ENCODE results near the gene GALNT18. TPM values are rescaled to one million over a fixed set of nuclear protein-coding genes. Genes with fewer than 3 reads are reported as not detected.

GALNT18 gene
- total RNA-seq, 1 donor from 2014 or later = 5.5 TPM

- H3K27ac Mint-ChIP-seq = no peak overlapping the region
Observed at GRCh38 chr11:11486002-11486401, 135.8 kb downstream of the GALNT18 start.

DNA sequence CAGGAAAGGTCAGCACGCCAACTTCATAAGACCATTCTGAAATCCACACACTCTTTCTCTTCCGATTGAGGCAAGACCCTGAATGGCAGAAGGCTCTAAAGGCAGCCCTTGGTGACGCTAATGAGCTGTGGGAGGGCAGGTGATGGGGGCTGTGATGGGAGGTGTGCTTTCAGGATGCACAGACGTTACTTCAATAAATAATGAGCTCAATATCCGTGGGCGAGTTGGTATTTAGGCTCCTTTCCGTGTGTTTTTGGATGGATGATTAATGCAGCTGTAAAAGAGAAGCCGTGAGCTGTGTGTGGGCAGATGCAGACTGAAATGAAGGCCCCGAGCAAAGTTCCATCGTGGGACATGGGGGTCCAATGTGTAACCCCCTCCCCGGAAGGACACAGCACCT lies 138.2 kb downstream of the GALNT18 start:
- H3K4me1 Mint-ChIP-seq (ENCODE audit: low read depth) = no peaks in the 10 kb centered on the region
- no peaks in the 10 kb centered on the region for H3K36me3 Mint-ChIP-seq (ENCODE audit: low read depth)
- no peaks in the 10 kb centered on the region for H3K9me3 Mint-ChIP-seq
- no peak overlapping the region for H3K4me3 Mint-ChIP-seq (ENCODE audit: low read depth)
- intact Hi-C loops (cut with micrococcal nuclease) = no loop called here
- H3K27ac Mint-ChIP-seq = no peak overlapping the region
- DNase-seq (ENCODE audit: low spot score) = no peak
- no peaks in the 10 kb centered on the region for H3K27me3 Mint-ChIP-seq (ENCODE audit: low read depth)

More at GRCh38 chr11:11486002-11486401, 135.8 kb downstream of the GALNT18 start:
- no peaks in the 10 kb centered on the region for H3K27me3 Mint-ChIP-seq (ENCODE audit: low read depth)
- no peaks in the 10 kb centered on the region for H3K4me1 Mint-ChIP-seq (ENCODE audit: low read depth)
- DNase-seq (ENCODE audit: low spot score) = no peak
- intact Hi-C loops (cut with micrococcal nuclease) = no loop called here
- H3K36me3 Mint-ChIP-seq (ENCODE audit: low read depth) = no peaks in the 10 kb centered on the region
- no peaks in the 10 kb centered on the region for H3K9me3 Mint-ChIP-seq
- H3K4me3 Mint-ChIP-seq (ENCODE audit: low read depth) = no peak overlapping the region

GRCh38 chr11:11482730-11483129 lies 139.1 kb downstream of the GALNT18 start:
- DNase-seq (ENCODE audit: low spot score) = no peak
- intact Hi-C loops (cut with micrococcal nuclease) = no loop called here
- Mint-ChIP-seq H3K9me3 (no peaks in the 10 kb centered on the region), H3K27ac (no peak overlapping the region), H3K4me3 (ENCODE audit: low read depth) (no peak overlapping the region), H3K4me1 (ENCODE audit: low read depth) (no peaks in the 10 kb centered on the region), H3K27me3 (ENCODE audit: low read depth) (no peaks in the 10 kb centered on the region), H3K36me3 (ENCODE audit: low read depth) (no peaks in the 10 kb centered on the region)

DNA sequence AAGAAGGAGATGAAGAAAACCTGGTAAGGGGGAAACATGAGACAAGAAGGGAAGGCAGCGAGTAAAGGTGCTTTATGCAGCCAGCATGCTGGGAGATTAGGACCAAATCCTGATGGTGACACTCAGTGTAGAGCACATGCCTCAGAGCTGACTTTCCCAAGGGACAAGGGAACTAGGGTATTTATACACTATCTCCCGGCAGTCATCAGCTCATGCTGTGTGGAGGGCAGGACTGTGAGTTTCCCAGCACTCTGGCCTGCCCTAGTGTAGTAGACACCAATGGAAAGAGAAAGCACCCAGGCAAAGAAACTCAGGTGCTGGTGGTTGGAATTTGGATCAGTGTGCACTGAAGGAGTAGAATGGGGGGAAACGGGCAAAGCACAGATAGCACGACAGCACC lies 140.4 kb downstream of the GALNT18 start:
- no peak overlapping the region for H3K27ac Mint-ChIP-seq
- no peaks in the 10 kb centered on the region for H3K9me3 Mint-ChIP-seq
- H3K4me3 Mint-ChIP-seq (ENCODE audit: low read depth) = no peak overlapping the region
- H3K36me3 Mint-ChIP-seq (ENCODE audit: low read depth) = no peaks in the 10 kb centered on the region
- no peaks in the 10 kb centered on the region for H3K27me3 Mint-ChIP-seq (ENCODE audit: low read depth)
- intact Hi-C loops (cut with micrococcal nuclease) = no loop called here
- no peaks in the 10 kb centered on the region for H3K4me1 Mint-ChIP-seq (ENCODE audit: low read depth)
- no peak for DNase-seq (ENCODE audit: low spot score)

DNA sequence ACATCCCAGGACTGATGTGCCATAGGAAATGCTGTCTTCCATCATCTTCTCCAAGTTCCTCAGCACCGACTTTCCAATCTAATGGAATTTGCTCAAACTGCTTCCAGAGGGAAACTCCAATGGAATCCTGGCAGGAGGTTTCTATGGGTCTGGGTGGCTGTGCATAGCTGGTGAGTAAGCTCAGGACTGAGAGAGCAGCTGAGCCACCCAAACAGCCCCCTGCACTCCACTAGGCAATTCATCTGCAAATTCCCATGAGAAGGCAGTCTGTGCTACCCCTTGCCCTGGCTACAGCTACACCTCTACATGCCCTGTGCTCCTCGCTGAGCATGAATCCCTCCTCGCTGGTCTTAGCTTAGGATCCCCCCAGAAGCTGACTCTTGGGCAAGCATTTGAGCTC lies 140.8 kb downstream of the GALNT18 start:
- Mint-ChIP-seq H3K27me3 (ENCODE audit: low read depth) (no peaks in the 10 kb centered on the region), H3K27ac (no peak overlapping the region), H3K4me3 (ENCODE audit: low read depth) (no peak overlapping the region), H3K9me3 (no peaks in the 10 kb centered on the region), H3K36me3 (ENCODE audit: low read depth) (no peaks in the 10 kb centered on the region), H3K4me1 (ENCODE audit: low read depth) (no peaks in the 10 kb centered on the region)
- DNase-seq (ENCODE audit: low spot score) = no peak
- intact Hi-C loops (cut with micrococcal nuclease) = no loop called here

GRCh38 chr11:11478687-11479086 lies 143.1 kb downstream of the GALNT18 start:
- no peaks in the 10 kb centered on the region for H3K36me3 Mint-ChIP-seq (ENCODE audit: low read depth)
- H3K27me3 Mint-ChIP-seq (ENCODE audit: low read depth) = no peaks in the 10 kb centered on the region
- H3K27ac Mint-ChIP-seq = no peak overlapping the region
- no peaks in the 10 kb centered on the region for H3K9me3 Mint-ChIP-seq
- no peak for DNase-seq (ENCODE audit: low spot score)
- intact Hi-C loops (cut with micrococcal nuclease) = no loop called here
- no peak overlapping the region for H3K4me3 Mint-ChIP-seq (ENCODE audit: low read depth)
- no peaks in the 10 kb centered on the region for H3K4me1 Mint-ChIP-seq (ENCODE audit: low read depth)

DNA sequence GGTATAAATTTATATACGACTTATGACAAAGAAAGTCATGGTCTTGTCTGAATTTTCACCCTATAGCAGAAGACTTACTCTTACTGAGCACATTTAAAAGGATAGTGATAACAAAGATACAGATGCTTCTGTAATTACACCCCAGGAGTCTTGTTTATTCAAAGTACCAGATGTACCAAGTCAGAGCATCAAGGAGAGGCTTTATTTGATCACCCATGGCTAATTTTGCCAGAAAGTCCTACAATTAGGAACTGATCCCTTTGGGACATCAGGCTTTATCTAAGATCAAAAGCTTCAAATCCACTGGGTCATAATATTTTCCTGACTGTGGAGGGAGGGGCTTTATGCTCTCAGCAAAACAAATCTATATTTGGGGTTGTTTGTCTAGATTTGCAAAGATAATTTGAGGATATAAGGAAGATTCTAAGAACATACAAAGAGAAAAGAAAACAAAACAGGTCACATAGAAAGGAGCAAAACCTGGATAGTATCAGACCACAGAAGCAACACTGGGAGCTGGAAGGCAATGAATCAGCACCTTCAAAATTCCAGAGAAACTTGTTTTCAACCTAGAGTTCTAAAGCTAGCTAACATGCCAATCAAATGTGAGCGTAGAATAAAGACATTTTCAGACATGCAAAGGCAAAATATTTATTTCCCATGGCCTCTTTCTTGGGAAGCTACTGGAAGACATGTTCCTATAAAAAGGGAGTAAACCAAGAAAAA lies 143.9 kb downstream of the GALNT18 start:
- Mint-ChIP-seq H3K27me3 (ENCODE audit: low read depth) (no peaks in the 10 kb centered on the region), H3K36me3 (ENCODE audit: low read depth) (no peaks in the 10 kb centered on the region), H3K27ac (no peak overlapping the region), H3K9me3 (no peaks in the 10 kb centered on the region), H3K4me3 (ENCODE audit: low read depth) (no peak overlapping the region), H3K4me1 (ENCODE audit: low read depth) (no peaks in the 10 kb centered on the region)
- DNase-seq (ENCODE audit: low spot score) = no peak
- intact Hi-C loops (cut with micrococcal nuclease) = no loop called here

DNA sequence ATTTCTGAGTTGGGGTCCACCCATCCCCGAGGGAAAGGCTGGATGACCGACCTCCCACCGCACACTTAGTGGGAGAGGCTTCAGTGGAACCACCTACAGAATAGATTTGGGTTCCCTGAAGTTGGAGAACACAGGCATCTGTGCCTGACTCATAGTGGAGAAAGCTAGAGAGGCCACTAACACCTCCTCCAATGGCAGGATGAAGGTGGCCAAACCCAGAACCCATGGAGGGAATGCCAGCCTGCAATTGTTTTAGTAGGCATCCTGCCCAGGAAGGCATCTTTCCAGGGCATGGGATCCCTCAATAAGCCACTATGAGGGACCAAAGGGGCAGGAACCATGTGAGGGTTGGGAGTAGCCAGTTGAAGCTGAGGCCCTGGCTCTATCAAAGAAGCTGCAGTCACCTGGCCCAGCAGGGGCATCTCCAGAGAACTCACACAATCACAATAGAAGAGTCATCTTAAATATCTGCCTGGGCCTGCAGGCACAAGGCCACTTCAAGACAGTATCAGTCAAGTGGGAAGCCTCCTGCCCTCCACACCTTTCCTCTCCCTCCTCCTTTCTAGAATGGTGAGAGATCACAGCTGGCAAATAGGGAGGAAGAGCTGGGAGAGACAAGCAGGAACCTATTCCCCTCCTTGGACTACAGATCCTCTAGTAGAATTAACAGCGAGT lies 144.7 kb downstream of the GALNT18 start:
- H3K4me3 Mint-ChIP-seq (ENCODE audit: low read depth) = no peak overlapping the region
- H3K27me3 Mint-ChIP-seq (ENCODE audit: low read depth) = no peaks in the 10 kb centered on the region
- H3K36me3 Mint-ChIP-seq (ENCODE audit: low read depth) = no peaks in the 10 kb centered on the region
- H3K27ac Mint-ChIP-seq = no peak overlapping the region
- intact Hi-C loops (cut with micrococcal nuclease) = no loop called here
- H3K4me1 Mint-ChIP-seq (ENCODE audit: low read depth) = no peaks in the 10 kb centered on the region
- DNase-seq (ENCODE audit: low spot score) = no peak
- no peaks in the 10 kb centered on the region for H3K9me3 Mint-ChIP-seq

- H3K4me3 Mint-ChIP-seq (ENCODE audit: low read depth) = no peak overlapping the region
- intact Hi-C loops (cut with micrococcal nuclease) = no loop called here
- no peaks in the 10 kb centered on the region for H3K4me1 Mint-ChIP-seq (ENCODE audit: low read depth)
- no peaks in the 10 kb centered on the region for H3K27me3 Mint-ChIP-seq (ENCODE audit: low read depth)
- H3K9me3 Mint-ChIP-seq = no peaks in the 10 kb centered on the region
- DNase-seq (ENCODE audit: low spot score) = no peak
- no peak overlapping the region for H3K27ac Mint-ChIP-seq
- H3K36me3 Mint-ChIP-seq (ENCODE audit: low read depth) = no peaks in the 10 kb centered on the region
Observed at GRCh38 chr11:11476499-11476898, 145.3 kb downstream of the GALNT18 start.

DNA sequence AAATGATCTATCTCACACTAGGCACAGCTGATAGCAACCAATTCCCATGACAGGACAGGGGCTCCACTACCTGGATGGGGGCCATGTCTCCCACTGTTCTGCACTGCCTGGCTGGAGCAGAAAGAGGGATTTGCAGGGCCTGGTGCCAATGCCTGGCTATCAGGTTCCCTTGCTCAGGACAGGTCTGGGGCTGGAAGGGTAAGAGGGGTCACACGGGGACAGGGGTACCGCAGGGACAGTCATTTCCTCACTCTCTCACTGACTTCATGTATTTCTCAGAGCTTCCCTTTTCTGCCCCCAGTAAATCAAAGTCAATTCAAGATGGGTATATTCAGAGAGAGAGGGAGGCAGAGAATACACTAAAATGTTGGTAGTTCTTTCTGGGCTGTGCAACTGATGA lies 149.7 kb downstream of the GALNT18 start:
- H3K27ac Mint-ChIP-seq = no peak overlapping the region
- no peak overlapping the region for H3K4me3 Mint-ChIP-seq (ENCODE audit: low read depth)
- no peaks in the 10 kb centered on the region for H3K27me3 Mint-ChIP-seq (ENCODE audit: low read depth)
- DNase-seq (ENCODE audit: low spot score) = no peak
- H3K36me3 Mint-ChIP-seq (ENCODE audit: low read depth) = no peaks in the 10 kb centered on the region
- no peaks in the 10 kb centered on the region for H3K4me1 Mint-ChIP-seq (ENCODE audit: low read depth)
- intact Hi-C loops (cut with micrococcal nuclease) = no loop called here
- H3K9me3 Mint-ChIP-seq = no peaks in the 10 kb centered on the region

GRCh38 chr11:11471201-11471600 lies 150.6 kb downstream of the GALNT18 start:
- H3K4me3 Mint-ChIP-seq (ENCODE audit: low read depth) = no peak overlapping the region
- H3K9me3 Mint-ChIP-seq = no peaks in the 10 kb centered on the region
- H3K4me1 Mint-ChIP-seq (ENCODE audit: low read depth) = no peaks in the 10 kb centered on the region
- H3K27ac Mint-ChIP-seq = no peak overlapping the region
- no peak for DNase-seq (ENCODE audit: low spot score)
- intact Hi-C loops (cut with micrococcal nuclease) = no loop called here
- H3K27me3 Mint-ChIP-seq (ENCODE audit: low read depth) = no peaks in the 10 kb centered on the region
- no peaks in the 10 kb centered on the region for H3K36me3 Mint-ChIP-seq (ENCODE audit: low read depth)

GRCh38 chr11:11468954-11469353 lies 152.9 kb downstream of the GALNT18 start:
- Mint-ChIP-seq H3K4me1 (ENCODE audit: low read depth) (no peaks in the 10 kb centered on the region), H3K27me3 (ENCODE audit: low read depth) (no peaks in the 10 kb centered on the region), H3K36me3 (ENCODE audit: low read depth) (no peaks in the 10 kb centered on the region), H3K27ac (no peak overlapping the region), H3K9me3 (no peaks in the 10 kb centered on the region), H3K4me3 (ENCODE audit: low read depth) (no peak overlapping the region)
- intact Hi-C loops (cut with micrococcal nuclease) = no loop called here
- DNase-seq (ENCODE audit: low spot score) = no peak

GRCh38 chr11:11467312-11467711 lies 154.5 kb downstream of the GALNT18 start:
- Mint-ChIP-seq H3K27ac (no peak overlapping the region), H3K4me3 (ENCODE audit: low read depth) (no peak overlapping the region), H3K36me3 (ENCODE audit: low read depth) (no peaks in the 10 kb centered on the region), H3K9me3 (no peaks in the 10 kb centered on the region), H3K4me1 (ENCODE audit: low read depth) (no peaks in the 10 kb centered on the region), H3K27me3 (ENCODE audit: low read depth) (no peaks in the 10 kb centered on the region)
- intact Hi-C loops (cut with micrococcal nuclease) = no loop called here
- DNase-seq (ENCODE audit: low spot score) = no peak
